Endothelial cell of umbilical vein (primary cell): ENCODE measurements around the gene GDA. TPM values are rescaled to one million over a fixed set of nuclear protein-coding genes. Genes with fewer than 3 reads are reported as not detected.

Experiments
- BruUV-seq: library from RNA; stranded (reverse); fragments of 400-500 nt; replicated peaks from 2 replicates; lab custom pipeline; 2021; lab: Mats Ljungman, UMichigan
- CTCF ChIA-PET: fragments of 300-600, 350-600 bp; sonication (Branson Sonifier 250); formaldehyde crosslinking; loops from one replicate; lab custom pipeline; 2021; ENCODE audit warnings: antibody characterized with exemption, inconsistent platforms; lab: Charles Lee
- POLR2A ChIA-PET: fragments of 300-600, 350-600 bp; sonication (Branson Sonifier 250); formaldehyde crosslinking; loops from one replicate; lab custom pipeline; 2021; ENCODE audit warnings: antibody characterized with exemption, inconsistent platforms; lab: Charles Lee
- DNase-seq: peaks from one replicate; pipeline ENCODE4 v3.0.0-alpha.2; 2011; ENCODE audit warnings: low read depth, low spot score
- FAIRE-seq: peaks from 2 replicates; lab custom pipeline; 2011; peaks lifted over from hg19 to GRCh38; lab: Jason Lieb, UNC
- H2AFZ ChIP-seq: 2 replicates; pipeline ENCODE4 v1.6.0; 2012; ENCODE audit warnings: low read depth, low read length, control low read depth, inconsistent platforms
- H3K27ac ChIP-seq: 2 replicates; pipeline ENCODE4 v1.5.1; 2011; ENCODE audit warnings: low read depth, mild to moderate bottlenecking, control low read depth, low read length, moderate library complexity; ENCODE audit not compliant: insufficient read depth
- H3K27me3 ChIP-seq, 2 experiments: 2 replicates each; pipeline versions ENCODE4 v1.6.0 to v1.6.1; 2011; ENCODE audit warnings: low read length in 2 of 2, mixed read lengths in 1 of 2; ENCODE audit not compliant: control insufficient read depth in 2 of 2, insufficient read depth in 2 of 2
- H3K36me3 ChIP-seq, 2 experiments: 2 replicates in 1 of 2; 3 replicates in 1 of 2; pipeline ENCODE4 v1.5.1; 2011; ENCODE audit warnings: low read length in 2 of 2, mild to moderate bottlenecking in 1 of 2, moderate library complexity in 1 of 2; ENCODE audit not compliant: control insufficient read depth in 2 of 2, insufficient read depth in 2 of 2; ENCODE audit errors: extremely low read depth in 1 of 2
- H3K4me1 ChIP-seq: 3 replicates; pipeline ENCODE4 v1.5.1; 2011; ENCODE audit warnings: mild to moderate bottlenecking, low read length; ENCODE audit not compliant: control insufficient read depth, insufficient read depth; ENCODE audit errors: extremely low read depth
- H3K4me2 ChIP-seq: 2 replicates; pipeline ENCODE4 v1.6.1; 2011; ENCODE audit warnings: low read length, control low read depth, mixed read lengths; ENCODE audit not compliant: insufficient read depth
- H3K4me3 ChIP-seq, 3 experiments: fragments of 200-600 bp in 1 of 3; sonication (generic), shearing (Covaris generic) in 1 of 3; replicated peaks in 1 of 3; 2 replicates each; pipeline ENCODE4 v1.5.1; 2011 to 2016; ENCODE audit warnings: control low read depth in 3 of 3, low read length in 3 of 3, mild to moderate bottlenecking in 2 of 3, inconsistent platforms in 1 of 3, low read depth in 1 of 3, moderate library complexity in 1 of 3; ENCODE audit not compliant: insufficient read depth in 1 of 3
- H3K79me2 ChIP-seq: 2 replicates; pipeline ENCODE4 v1.6.0; 2012; ENCODE audit warnings: low read length, inconsistent platforms; ENCODE audit not compliant: control insufficient read depth, insufficient read depth
- H3K9ac ChIP-seq: replicated peaks from 2 replicates; pipeline ENCODE3; 2011; ENCODE audit warnings: low read length, control low read depth; ENCODE audit not compliant: insufficient read depth; ENCODE audit errors: extremely low read depth
- H3K9me1 ChIP-seq: replicated peaks from 3 replicates; pipeline ENCODE4 v1.6.0; 2011; ENCODE audit warnings: mild to moderate bottlenecking, low read length; ENCODE audit not compliant: control insufficient read depth, insufficient read depth; ENCODE audit errors: extremely low read depth
- H3K9me3 ChIP-seq: replicated peaks from 2 replicates; pipeline ENCODE4 v1.5.1; 2012; ENCODE audit warnings: low read length, inconsistent platforms; ENCODE audit not compliant: control insufficient read depth, insufficient read depth
- H4K20me1 ChIP-seq: replicated peaks from 2 replicates; pipeline ENCODE3; 2011; ENCODE audit warnings: mild to moderate bottlenecking, low read length; ENCODE audit not compliant: control insufficient read depth, insufficient read depth; ENCODE audit errors: extremely low read depth
- CTCF ChIP-seq, 2 donors: IDR thresholded peaks; 1 replicate in 1 of 2; 2 replicates in 1 of 2; pipeline ENCODE4 v1.5.1; 2011; ENCODE audit warnings: low read length in 2 of 2, mild to moderate bottlenecking in 2 of 2, moderate library complexity in 2 of 2, control low read depth in 1 of 2, inconsistent platforms in 1 of 2, low read depth in 1 of 2; ENCODE audit not compliant: insufficient read depth in 1 of 2; ENCODE audit errors: extremely low read depth in 1 of 2
- EZH2 ChIP-seq: IDR thresholded peaks from 2 replicates; pipeline ENCODE4 v1.6.1; 2012; ENCODE audit warnings: borderline replicate concordance, low read depth, mild to moderate bottlenecking, moderate library complexity, low read length, inconsistent platforms; ENCODE audit not compliant: severe bottlenecking
- FOS ChIP-seq: IDR thresholded peaks from 2 replicates; pipeline ENCODE4 v1.6.1; 2011; ENCODE audit warnings: mild to moderate bottlenecking, low read length, moderate library complexity, borderline replicate concordance; ENCODE audit not compliant: insufficient read depth
- GATA2 ChIP-seq: IDR thresholded peaks from 2 replicates; pipeline ENCODE4 v1.7.0; 2011; ENCODE audit warnings: low read depth, mild to moderate bottlenecking, moderate library complexity, mixed read lengths, low read length; ENCODE audit not compliant: insufficient read length, insufficient read depth
- JUN ChIP-seq: IDR thresholded peaks from 2 replicates; pipeline ENCODE4 v1.6.1; 2011; ENCODE audit warnings: borderline replicate concordance, low read depth; ENCODE audit not compliant: insufficient read length, insufficient read depth
- MAX ChIP-seq: IDR thresholded peaks from 2 replicates; pipeline ENCODE4 v1.6.1; 2011; ENCODE audit not compliant: insufficient read depth, insufficient read length
- MYC ChIP-seq: IDR thresholded peaks from one replicate; pipeline ENCODE4 v1.6.1; 2011; ENCODE audit warnings: mild to moderate bottlenecking, low read depth, low read length
- POLR2A ChIP-seq: IDR thresholded peaks from 2 replicates; pipeline ENCODE4 v1.6.1; 2012; ENCODE audit warnings: low read depth, mild to moderate bottlenecking, control low read depth, low read length
- POLR2AphosphoS5 ChIP-seq: IDR thresholded peaks from 2 replicates; pipeline ENCODE4 v1.6.1; 2012; ENCODE audit warnings: low read depth, mild to moderate bottlenecking, control low read depth, low read length, moderate library complexity; ENCODE audit not compliant: insufficient read depth
- dilution Hi-C: fragments of 300-500 bp; cut with MboI; formaldehyde crosslinking; loops from one replicate; pipeline ENCODE4 v1.15.0; 2019; ENCODE audit warnings: low sequenced_read_pairs; ENCODE audit not compliant: extremely low pct_ligation_motif_present
- intact Hi-C: fragments of 100-400 bp; cut with micrococcal nuclease; formaldehyde crosslinking; loops from one replicate; pipeline ENCODE4 v1.10.0; 2022
- polyA plus RNA-seq, 4 experiments: library from polyadenylated mRNA; depleted of rRNA in 3 of 4; stranded (reverse) in 3 of 4; unstranded in 1 of 4; fragments of >200 nt; gene quantifications; 2 replicates each; pipeline versions ENCODE4 v1.2.1 to v1.2.3, GENCODE V29; 2011 to 2012; ENCODE audit warnings: missing spikeins in 1 of 4
- total RNA-seq: library from RNA; stranded (reverse); gene quantifications from 2 replicates; pipeline ENCODE4 v1.2.3, GENCODE V29; 2021

Gene GDA
- total and polyA plus RNA-seq, 2 donors (not counting 3 experiments of a cell fraction or from before 2014, with no cell fraction given) = not detected

DNA sequence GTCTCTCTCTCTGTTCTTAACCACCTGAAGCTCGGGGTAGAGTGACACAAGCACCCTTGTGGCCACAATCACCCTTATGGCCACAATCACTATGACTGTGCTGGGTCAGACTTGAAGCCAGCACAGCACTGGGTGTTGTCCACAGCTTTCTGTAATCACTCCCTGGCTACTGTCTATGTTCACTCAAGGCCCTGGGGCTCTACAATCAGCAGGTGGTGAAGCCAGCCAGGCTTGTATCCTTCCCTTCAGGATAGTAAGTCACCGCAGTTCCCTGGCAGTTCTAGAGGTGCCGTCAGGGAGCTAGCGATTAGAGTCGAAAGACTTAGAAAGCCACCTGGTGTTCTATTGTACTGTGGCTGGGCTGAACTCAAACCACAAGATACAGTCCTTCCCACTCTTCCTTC is 44.2 kb downstream of the GDA start:
- CTCF ChIA-PET = no interaction called here
- BruUV-seq = no TSS peak

More for the DNA sequence above, 44.2 kb downstream of the GDA start:
- H3K36me3 ChIP-seq = no peaks in the 10 kb centered on the region
- TF ChIP-seq MYC (no peak), POLR2AphosphoS5 (no peak), CTCF (IDR thresholded peaks at IDR 0.05; ENCODE audit: extremely low read depth in 1 of 2, insufficient read depth in 1 of 2, low read depth in 1 of 2, low read length in 2 of 2) (no peak), GATA2 (no peak), FOS (no peak), EZH2 (no peak), MAX (no peak), JUN (no peak), POLR2A (no peak)
- H3K4me2 ChIP-seq = no peak overlapping the region
- H3K27ac ChIP-seq = no peak overlapping the region
- H3K27me3 ChIP-seq = no peaks in the 10 kb centered on the region
- DNase-seq = no peak
- no peaks in the 10 kb centered on the region for H3K9me1 ChIP-seq
- no peak overlapping the region for H3K9ac ChIP-seq
- no peak overlapping the region for H3K4me3 ChIP-seq
- POLR2A ChIA-PET = no interaction called here
- FAIRE-seq = no peak
- no peaks in the 10 kb centered on the region for H3K4me1 ChIP-seq
- H4K20me1 ChIP-seq = no peaks in the 10 kb centered on the region
- dilution Hi-C loops (no loop called here), intact Hi-C loops (no loop called here)
- no peaks in the 10 kb centered on the region for H3K9me3 ChIP-seq
- H3K79me2 ChIP-seq = no peaks in the 10 kb centered on the region
- no peak overlapping the region for H2AFZ ChIP-seq
